Urinary bladder (tissue), 4 donors: ENCODE results near the gene PPP2R2B. TPM values are rescaled to one million over a fixed set of nuclear protein-coding genes. Genes with fewer than 3 reads are reported as not detected.

Experiments
- DNase-seq: peaks from one replicate; pipeline ENCODE4 v3.0.0-alpha.2; 2015; ENCODE audit errors: extremely low spot score
- H3K27ac ChIP-seq: one replicate; pipeline ENCODE4 v1.5.1; 2013; ENCODE audit warnings: low read depth, mild to moderate bottlenecking, moderate library complexity
- H3K36me3 ChIP-seq: one replicate; pipeline ENCODE4 v1.6.1; 2013; ENCODE audit warnings: mild to moderate bottlenecking, moderate library complexity; ENCODE audit not compliant: insufficient read depth
- H3K4me1 ChIP-seq: one replicate; pipeline ENCODE4 v1.6.1; 2013; ENCODE audit warnings: mild to moderate bottlenecking, moderate library complexity; ENCODE audit not compliant: insufficient read depth
- H3K4me3 ChIP-seq: one replicate; pipeline ENCODE4 v1.5.1; 2013; ENCODE audit warnings: low read depth, low read length
- WGBS: extraction: QIAGEN DNeasy Blood & Tissue Kit; methylation state at CpG from one replicate; pipeline ENCODE4 v1.1.7; 2013; 5-methylcytosine and 5-hydroxymethylcytosine counted together
- polyA plus RNA-seq: library from polyadenylated mRNA; stranded (reverse); fragments of 200-250 nt; gene quantifications from one replicate; pipeline ENCODE4 v1.2.3, GENCODE V29; 2013
- total RNA-seq: library from RNA; depleted of rRNA; stranded (reverse); fragments of >200 nt; gene quantifications from one replicate; pipeline ENCODE4 v1.2.3, GENCODE V29; 2014
- donor health status: healthy with polysubstance abuse.
- donor health status: healthy.

The PPP2R2B gene
- total and polyA plus RNA-seq, 2 donors, result 9.8 to 11.8 TPM

DNA sequence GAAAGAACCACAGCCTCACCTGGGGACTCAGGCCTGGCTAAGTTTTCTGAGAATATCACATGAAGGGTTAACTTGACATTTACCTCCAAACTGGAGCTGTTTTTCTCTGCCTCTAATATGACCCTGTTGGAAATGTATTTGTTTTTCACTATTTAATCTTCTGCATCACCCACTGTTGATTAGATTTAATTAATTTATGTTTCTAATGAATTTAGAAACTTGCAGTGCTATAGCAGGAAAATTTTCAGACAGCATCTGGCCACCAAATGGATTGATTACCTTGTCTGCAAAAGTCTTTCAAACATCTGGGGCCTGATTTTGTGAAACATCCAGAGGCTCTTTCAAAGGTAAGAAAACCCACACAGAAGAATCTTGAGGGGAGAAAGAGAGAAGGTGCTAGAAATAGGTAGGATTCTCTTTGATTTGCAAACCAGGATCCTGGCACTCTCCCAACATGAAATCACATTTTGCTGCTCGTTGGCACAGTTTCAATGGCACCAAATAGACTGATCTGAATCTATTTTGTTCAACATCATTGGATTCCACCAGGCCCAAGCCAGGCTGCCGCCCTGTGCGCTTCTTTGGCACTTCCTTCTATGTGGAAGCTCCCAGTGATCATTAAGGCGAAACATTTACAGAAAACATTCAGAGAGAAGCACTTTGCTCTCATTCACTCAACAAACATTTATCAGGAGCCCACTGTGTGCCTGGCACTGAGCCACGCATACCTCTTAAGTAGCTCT is 157.3 kb downstream of the PPP2R2B start:
- H3K36me3 ChIP-seq, result no peaks in the 10 kb centered on the region
- no peaks in the 10 kb centered on the region for H3K4me1 ChIP-seq
- WGBS, result 67% methylated on average over 5 of the region's 5 CpGs
- no peak overlapping the region for H3K4me3 ChIP-seq
- no peak overlapping the region for H3K27ac ChIP-seq
- DNase-seq, result no peak

DNA sequence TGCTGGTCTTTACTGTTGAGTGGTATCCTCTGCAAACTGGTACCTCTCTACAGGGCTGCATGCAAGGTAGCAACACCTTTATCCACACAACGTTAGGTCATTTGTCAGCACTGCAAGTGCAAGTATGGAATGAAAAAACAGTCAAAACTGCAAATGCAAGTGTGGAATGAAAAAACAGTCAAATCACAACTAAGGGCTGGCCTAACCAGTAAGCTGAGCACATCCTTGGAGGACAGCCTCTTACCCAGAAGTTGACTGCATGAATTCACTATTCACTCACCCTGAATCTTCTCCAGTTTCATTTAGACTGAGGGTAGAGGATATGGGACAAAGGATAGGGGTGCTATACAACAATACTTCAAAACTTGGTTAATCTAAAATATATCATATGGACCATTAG is 158.4 kb downstream of the PPP2R2B start:
- H3K4me3 ChIP-seq, result no peak overlapping the region
- no peaks in the 10 kb centered on the region for H3K36me3 ChIP-seq
- 71% methylated on average over 1 of the region's 1 CpG for WGBS
- no peak for DNase-seq
- H3K27ac ChIP-seq, result no peak overlapping the region
- no peaks in the 10 kb centered on the region for H3K4me1 ChIP-seq

DNA sequence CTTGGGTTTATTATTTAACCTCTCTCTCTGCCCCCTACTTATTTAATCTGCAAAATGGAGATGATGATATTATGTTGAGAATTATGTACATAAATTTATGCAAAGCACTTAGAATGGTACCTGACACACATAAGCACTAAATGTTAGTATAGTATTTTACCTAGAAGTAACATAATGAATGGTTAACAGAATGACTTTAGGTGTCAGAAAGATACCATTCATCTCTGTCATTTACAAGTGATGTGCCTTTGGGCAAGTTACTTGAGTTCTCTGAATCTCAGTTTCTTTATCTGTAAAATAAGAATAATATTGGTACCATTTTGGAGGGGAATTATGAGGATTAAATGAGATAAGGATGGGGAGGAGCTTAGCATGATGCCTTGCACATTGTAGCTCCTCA is 159.4 kb downstream of the PPP2R2B start:
- Histone ChIP-seq H3K36me3 (no peaks in the 10 kb centered on the region), H3K27ac (no peak overlapping the region), H3K4me3 (no peak overlapping the region), H3K4me1 (no peaks in the 10 kb centered on the region)
- no peak for DNase-seq

DNA sequence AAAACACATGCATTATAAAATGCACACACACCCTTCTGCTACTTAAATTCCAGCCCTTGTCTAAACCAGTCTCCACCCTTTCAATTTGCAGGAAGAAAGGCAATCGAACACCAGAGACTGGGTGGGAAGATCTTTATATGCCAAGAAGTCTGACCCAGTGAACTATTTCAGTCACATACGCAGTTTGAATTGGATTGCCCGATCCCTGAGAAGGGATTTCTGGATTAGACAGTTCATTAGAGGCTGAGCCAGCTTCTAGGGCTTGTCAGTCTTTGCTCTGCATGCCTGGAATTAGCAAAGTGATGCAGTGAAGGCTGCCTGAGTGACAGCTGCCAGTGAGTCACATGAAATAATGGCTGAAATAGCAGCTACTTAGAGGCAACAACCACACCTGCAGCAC is 159.9 kb downstream of the PPP2R2B start:
- DNase-seq, result no peak
- 52% methylated on average over 3 of the region's 3 CpGs for WGBS

GRCh38 chr5:146717951-146718350 is 160.6 kb downstream of the PPP2R2B start:
- DNase-seq, result no peak
- H3K4me1 ChIP-seq, result no peaks in the 10 kb centered on the region
- H3K27ac ChIP-seq, result no peak overlapping the region
- WGBS, result 63% methylated on average over 3 of the region's 3 CpGs
- H3K4me3 ChIP-seq, result no peak overlapping the region
- H3K36me3 ChIP-seq, result no peaks in the 10 kb centered on the region

More for the DNA sequence above, 159.9 kb downstream of the PPP2R2B start:
- Histone ChIP-seq H3K36me3 (no peaks in the 10 kb centered on the region), H3K4me1 (no peaks in the 10 kb centered on the region), H3K27ac (no peak overlapping the region), H3K4me3 (no peak overlapping the region)

- no peak for DNase-seq
- H3K4me3 ChIP-seq, result no peak overlapping the region
- no peaks in the 10 kb centered on the region for H3K4me1 ChIP-seq
- H3K36me3 ChIP-seq, result no peaks in the 10 kb centered on the region
- no peak overlapping the region for H3K27ac ChIP-seq
Measured at GRCh38 chr5:146716636-146717035, 161.9 kb downstream of the PPP2R2B start.

DNA sequence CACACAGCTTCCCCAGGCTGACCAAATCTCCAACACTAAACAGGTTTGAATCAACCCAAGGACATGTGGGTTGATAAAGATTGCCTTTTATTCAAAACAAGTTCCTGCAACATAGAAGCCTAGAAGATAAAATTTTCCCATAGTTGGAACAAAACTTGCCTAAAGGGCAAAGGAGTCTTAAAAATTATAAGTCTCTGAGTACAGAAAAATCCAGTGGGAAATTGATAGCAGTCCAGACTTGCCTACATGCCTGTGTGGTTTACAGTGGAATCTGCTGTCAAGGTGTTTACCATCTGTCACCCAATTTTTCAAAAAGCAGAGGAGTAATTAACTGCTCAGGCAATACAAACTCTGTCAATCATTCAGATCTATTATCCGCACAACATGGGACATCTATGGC is 168.2 kb downstream of the PPP2R2B start:
- Histone ChIP-seq H3K36me3 (no peaks in the 10 kb centered on the region), H3K4me3 (no peak overlapping the region), H3K4me1 (no peaks in the 10 kb centered on the region), H3K27ac (no peak overlapping the region)
- 93% methylated on average over 1 of the region's 1 CpG for WGBS
- no peak for DNase-seq

DNA sequence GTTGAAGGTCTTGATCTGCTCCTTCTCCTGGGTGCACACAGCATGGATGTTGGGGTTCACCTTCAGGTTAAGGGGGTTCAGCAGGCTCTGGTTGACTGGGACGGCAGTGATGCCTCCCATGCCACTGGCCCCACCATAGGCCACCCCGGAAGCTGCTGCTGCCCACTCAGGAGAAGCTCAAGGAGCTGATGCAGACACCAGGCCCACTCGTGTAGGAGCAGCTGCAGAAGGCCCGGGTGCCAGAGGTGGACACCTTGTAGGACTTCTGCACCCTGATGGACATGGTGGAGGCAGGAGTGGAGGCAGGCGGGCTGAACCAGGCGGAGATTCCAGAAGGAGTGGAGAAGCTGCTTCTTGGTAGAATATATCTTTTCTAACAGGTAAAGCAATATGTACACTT is 171.2 kb downstream of the PPP2R2B start:
- Histone ChIP-seq H3K27ac (no peak overlapping the region), H3K4me1 (no peaks in the 10 kb centered on the region), H3K36me3 (no peaks in the 10 kb centered on the region), H3K4me3 (no peak overlapping the region)
- 96% methylated on average over 6 of the region's 6 CpGs for WGBS
- no peak for DNase-seq

- no peak for DNase-seq
- H3K36me3 ChIP-seq, result no peaks in the 10 kb centered on the region
- no peak overlapping the region for H3K27ac ChIP-seq
- H3K4me3 ChIP-seq, result no peak overlapping the region
- H3K4me1 ChIP-seq, result no peaks in the 10 kb centered on the region
- 96% methylated on average over 32 of the region's 32 CpGs for WGBS
Measured at GRCh38 chr5:146706321-146706972, 172.1 kb downstream of the PPP2R2B start.

- no peaks in the 10 kb centered on the region for H3K36me3 ChIP-seq
- no peaks in the 10 kb centered on the region for H3K4me1 ChIP-seq
- 87% methylated on average over 4 of the region's 4 CpGs for WGBS
- H3K27ac ChIP-seq, result no peak overlapping the region
- no peak overlapping the region for H3K4me3 ChIP-seq
- DNase-seq, result no peak
Measured at GRCh38 chr5:146704949-146705665, 173.4 kb downstream of the PPP2R2B start.

DNA sequence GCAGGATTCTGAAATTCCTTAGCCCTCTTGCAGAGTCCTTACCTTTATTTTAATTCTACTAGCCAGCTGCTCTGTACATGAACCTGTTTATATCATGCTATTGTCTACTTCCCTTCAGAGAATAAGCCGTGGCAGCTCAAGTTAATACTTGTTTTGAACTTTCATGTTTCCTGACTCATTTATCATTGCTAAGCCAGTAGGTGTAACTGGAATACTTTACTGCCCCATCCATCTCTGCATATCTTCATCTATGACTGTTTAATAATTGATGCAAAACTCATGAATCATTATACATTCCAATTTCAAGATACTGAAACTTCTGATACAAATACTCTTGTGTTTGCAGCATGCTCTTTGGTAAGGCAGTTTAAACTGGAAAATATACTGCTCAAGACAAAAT is 174.7 kb downstream of the PPP2R2B start:
- 11% methylated on average over 1 of the region's 1 CpG for whole genome bisulfite sequencing
- Histone ChIP-seq H3K4me3 (no peak overlapping the region), H3K36me3 (no peaks in the 10 kb centered on the region), H3K27ac (no peak overlapping the region), H3K4me1 (no peaks in the 10 kb centered on the region)
- no peak for DNase-seq

DNA sequence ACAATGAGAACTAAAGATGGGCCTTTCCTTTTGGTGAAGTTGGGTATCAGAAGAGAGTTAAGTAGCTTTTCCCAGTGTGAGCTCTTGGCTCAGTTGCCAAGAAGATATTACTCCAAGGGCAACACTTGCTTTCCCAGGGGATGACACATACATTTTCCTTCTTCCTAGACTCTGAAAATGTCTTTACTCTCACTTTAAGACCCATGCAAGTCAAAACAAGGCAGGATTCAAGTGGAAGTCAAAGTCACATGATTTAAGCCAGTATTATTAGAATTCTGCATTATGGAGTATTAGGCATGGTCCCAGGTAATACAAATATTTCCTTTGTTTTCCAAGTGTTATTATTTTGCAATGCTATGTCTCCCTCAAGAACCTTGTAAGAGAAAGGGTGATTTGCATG is 175.1 kb downstream of the PPP2R2B start:
- no peak for DNase-seq
- no peaks in the 10 kb centered on the region for H3K4me1 ChIP-seq
- H3K36me3 ChIP-seq, result no peaks in the 10 kb centered on the region
- no peak overlapping the region for H3K27ac ChIP-seq
- no peak overlapping the region for H3K4me3 ChIP-seq

DNA sequence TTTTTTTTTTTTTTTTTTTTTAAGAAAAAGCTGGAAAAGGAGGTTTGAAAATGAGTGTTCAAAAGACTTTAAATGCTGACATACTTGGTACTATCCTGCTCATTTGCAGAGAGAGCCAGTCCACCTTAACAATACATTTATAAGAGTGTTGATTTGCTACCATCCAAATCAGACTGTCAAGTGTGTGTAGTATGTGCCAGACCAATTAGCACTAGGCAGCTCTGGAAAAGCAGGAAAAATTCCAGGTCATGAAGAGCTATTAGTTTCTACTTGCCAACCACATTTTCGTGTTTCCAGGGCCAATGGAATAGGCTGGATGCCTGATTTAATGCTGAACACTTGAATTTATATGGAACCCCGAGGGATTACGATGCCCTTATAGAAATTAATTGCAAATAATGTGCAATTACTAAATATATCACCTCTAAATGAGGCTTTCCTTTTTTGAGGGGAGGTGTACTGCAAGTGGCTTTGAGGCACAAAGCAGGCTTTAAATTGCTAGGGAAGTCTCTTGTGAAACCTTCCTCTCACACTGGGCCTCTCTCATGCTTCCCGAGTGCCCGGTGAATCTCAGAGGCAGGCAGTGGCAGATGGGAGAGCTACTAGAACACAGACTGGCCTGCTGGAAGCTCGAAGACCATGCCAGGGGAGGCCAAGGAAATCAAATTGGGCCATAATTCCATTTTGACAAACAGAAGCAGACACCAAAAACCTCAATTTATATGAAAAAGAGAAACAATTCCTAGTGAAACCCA is 178.7 kb downstream of the PPP2R2B start:
- Histone ChIP-seq H3K4me3 (no peak overlapping the region), H3K4me1 (no peaks in the 10 kb centered on the region), H3K36me3 (no peaks in the 10 kb centered on the region), H3K27ac (no peak overlapping the region)
- DNase-seq, result no peak
- 74% methylated on average over 6 of the region's 6 CpGs for WGBS
